Colonic mucosa (tissue), 4 donors: ENCODE data around the gene DIP2B. TPM values are rescaled to one million over a fixed set of nuclear protein-coding genes. Genes with fewer than 3 reads are reported as not detected.

Experiments
- DNase-seq: peaks from one replicate; pipeline ENCODE4 v3.0.0-alpha.2; 2020
- H3K27ac ChIP-seq: fragments of 200-600 bp; one replicate; pipeline ENCODE4 v1.8.0; 2021
- H3K27me3 ChIP-seq: fragments of 200-600 bp; one replicate; pipeline ENCODE4 v1.8.0; 2021
- H3K36me3 ChIP-seq: fragments of 200-600 bp; one replicate; pipeline ENCODE4 v1.8.0; 2021
- H3K4me1 ChIP-seq: fragments of 200-600 bp; one replicate; pipeline ENCODE4 v1.8.0; 2021; ENCODE audit warnings: mild to moderate bottlenecking
- H3K4me3 ChIP-seq: fragments of 200-600 bp; one replicate; pipeline ENCODE4 v1.8.0; 2021
- H3K9ac ChIP-seq, 2 donors: one replicate each; pipeline ENCODE4 v1.7.0; 2013; ENCODE audit warnings: control low read depth in 2 of 2, low read depth in 2 of 2, low read length in 2 of 2
- H3K9me3 ChIP-seq: fragments of 200-600 bp; one replicate; pipeline ENCODE4 v1.8.0; 2021
- intact Hi-C: fragments of 100-400 bp; cut with DNase I; formaldehyde crosslinking; loops from one replicate; pipeline ENCODE4 v1.14.1; 2022
- total RNA-seq, 2 donors: library from RNA; stranded (reverse); fragmentation: NEBNext Ultra II Directional in 1 of 2; extraction: Animal tissue kit (Norgen Biotek cat#: 25700) in 1 of 2; gene quantifications; one replicate each; pipeline ENCODE4 v1.2.1, GENCODE V29; 2021
- TF ChIP-seq, protein P1 (sequence below): fragments of 200-600 bp; IDR thresholded peaks from one replicate; pipeline ENCODE4 v1.8.0; 2022; ENCODE audit warnings: antibody characterized with exemption, mild to moderate bottlenecking
- donor health status: healthy.
- donor health status: DM: no; HTN: no; CAD: no.
- donor health status: DM: no; HTN: no; CAD: no.

The DIP2B gene
- total RNA-seq, 2 donors from 2014 or later = 34.3 to 36.8 TPM

- peak overlapping the region in 1 of 2 donors; percentile 51 for H3K9ac ChIP-seq
- TF ChIP-seq, protein P1, sequence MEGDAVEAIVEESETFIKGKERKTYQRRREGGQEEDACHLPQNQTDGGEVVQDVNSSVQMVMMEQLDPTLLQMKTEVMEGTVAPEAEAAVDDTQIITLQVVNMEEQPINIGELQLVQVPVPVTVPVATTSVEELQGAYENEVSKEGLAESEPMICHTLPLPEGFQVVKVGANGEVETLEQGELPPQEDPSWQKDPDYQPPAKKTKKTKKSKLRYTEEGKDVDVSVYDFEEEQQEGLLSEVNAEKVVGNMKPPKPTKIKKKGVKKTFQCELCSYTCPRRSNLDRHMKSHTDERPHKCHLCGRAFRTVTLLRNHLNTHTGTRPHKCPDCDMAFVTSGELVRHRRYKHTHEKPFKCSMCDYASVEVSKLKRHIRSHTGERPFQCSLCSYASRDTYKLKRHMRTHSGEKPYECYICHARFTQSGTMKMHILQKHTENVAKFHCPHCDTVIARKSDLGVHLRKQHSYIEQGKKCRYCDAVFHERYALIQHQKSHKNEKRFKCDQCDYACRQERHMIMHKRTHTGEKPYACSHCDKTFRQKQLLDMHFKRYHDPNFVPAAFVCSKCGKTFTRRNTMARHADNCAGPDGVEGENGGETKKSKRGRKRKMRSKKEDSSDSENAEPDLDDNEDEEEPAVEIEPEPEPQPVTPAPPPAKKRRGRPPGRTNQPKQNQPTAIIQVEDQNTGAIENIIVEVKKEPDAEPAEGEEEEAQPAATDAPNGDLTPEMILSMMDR = no peak
- no peaks in the 10 kb centered on the region for H3K27me3 ChIP-seq
- intact Hi-C loops = no loop called here
- H3K4me3 ChIP-seq = no peak overlapping the region
- no peaks in the 10 kb centered on the region for H3K4me1 ChIP-seq
- peak overlapping the region; percentile 84 for H3K27ac ChIP-seq
- DNase-seq = no peak
- no peaks in the 10 kb centered on the region for H3K9me3 ChIP-seq
- no peaks in the 10 kb centered on the region for H3K36me3 ChIP-seq
These were observed 274.1 kb downstream of the DIP2B start for GRCh38 chr12:50778663-50779590.

GRCh38 chr12:50780013-50780412, 275.2 kb downstream of the DIP2B start:
- Histone ChIP-seq H3K27me3 (no peaks in the 10 kb centered on the region), H3K27ac (no peak overlapping the region), H3K9me3 (no peaks in the 10 kb centered on the region), H3K4me3 (no peak overlapping the region), H3K36me3 (no peaks in the 10 kb centered on the region), H3K4me1 (no peaks in the 10 kb centered on the region), H3K9ac (no peak overlapping the region)
- no peak for DNase-seq
- intact Hi-C loops = no loop called here
- TF ChIP-seq, protein P1 = no peak

DNA sequence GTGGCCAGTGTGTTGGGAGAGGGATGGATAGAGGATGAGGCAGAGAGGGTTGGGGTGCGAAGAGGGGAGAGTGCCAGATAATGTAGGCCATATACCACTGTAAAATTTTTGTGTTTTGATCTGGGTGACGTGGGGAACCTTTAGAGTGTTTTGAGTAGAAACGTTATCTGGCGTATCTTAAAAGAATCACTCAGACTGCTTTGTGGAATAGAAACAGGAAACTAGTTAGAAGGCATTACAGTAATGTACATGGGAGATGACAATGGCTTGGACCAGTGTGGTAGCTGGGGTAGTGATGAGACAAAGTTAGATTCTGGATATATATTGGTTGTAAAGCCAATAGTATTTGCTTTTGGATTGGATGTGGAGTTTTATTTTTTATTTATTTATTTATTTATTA, 279.7 kb downstream of the DIP2B start:
- DNase-seq = no peak
- no peaks in the 10 kb centered on the region for H3K27me3 ChIP-seq
- TF ChIP-seq, protein P1 = no peak
- no peak overlapping the region for H3K9ac ChIP-seq
- no peaks in the 10 kb centered on the region for H3K4me1 ChIP-seq
- H3K36me3 ChIP-seq = no peaks in the 10 kb centered on the region
- H3K4me3 ChIP-seq = no peak overlapping the region
- H3K9me3 ChIP-seq = no peaks in the 10 kb centered on the region
- intact Hi-C loops = no loop called here
- H3K27ac ChIP-seq = no peak overlapping the region

DNA sequence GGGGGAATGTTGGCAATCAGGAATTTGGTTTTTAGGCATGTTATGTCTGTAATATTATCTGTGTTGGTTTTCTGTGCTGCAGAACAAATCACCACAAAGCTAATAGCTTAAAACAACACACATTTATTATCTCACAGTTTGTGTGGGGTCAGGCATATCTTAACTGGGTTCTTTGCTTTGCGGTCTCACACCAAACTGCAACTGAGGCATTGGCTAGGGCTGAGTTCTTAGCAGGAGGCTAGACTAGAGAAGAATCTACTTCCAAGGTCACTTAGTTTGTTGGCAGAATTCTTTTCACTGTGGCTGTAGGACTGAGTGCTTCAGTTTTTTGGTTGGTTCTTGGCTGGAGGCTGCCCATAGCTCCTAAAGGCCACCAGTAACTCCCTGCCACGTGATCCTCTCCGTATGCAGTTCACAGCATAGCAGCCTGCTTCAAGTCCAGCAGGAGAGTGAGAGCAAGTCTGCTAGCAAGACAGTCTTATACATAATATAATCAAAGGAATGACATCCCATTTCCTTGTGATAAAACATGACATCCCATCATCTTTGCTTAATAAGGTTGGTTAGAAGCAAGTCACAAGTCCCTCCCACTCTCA, 280.7 kb downstream of the DIP2B start:
- H3K9me3 ChIP-seq = no peaks in the 10 kb centered on the region
- H3K4me3 ChIP-seq = no peak overlapping the region
- no peak overlapping the region for H3K9ac ChIP-seq
- no peaks in the 10 kb centered on the region for H3K4me1 ChIP-seq
- intact Hi-C loops = no loop called here
- H3K36me3 ChIP-seq = no peaks in the 10 kb centered on the region
- no peak for DNase-seq
- H3K27ac ChIP-seq = no peak overlapping the region
- TF ChIP-seq, protein P1 = no peak
- H3K27me3 ChIP-seq = no peaks in the 10 kb centered on the region

DNA sequence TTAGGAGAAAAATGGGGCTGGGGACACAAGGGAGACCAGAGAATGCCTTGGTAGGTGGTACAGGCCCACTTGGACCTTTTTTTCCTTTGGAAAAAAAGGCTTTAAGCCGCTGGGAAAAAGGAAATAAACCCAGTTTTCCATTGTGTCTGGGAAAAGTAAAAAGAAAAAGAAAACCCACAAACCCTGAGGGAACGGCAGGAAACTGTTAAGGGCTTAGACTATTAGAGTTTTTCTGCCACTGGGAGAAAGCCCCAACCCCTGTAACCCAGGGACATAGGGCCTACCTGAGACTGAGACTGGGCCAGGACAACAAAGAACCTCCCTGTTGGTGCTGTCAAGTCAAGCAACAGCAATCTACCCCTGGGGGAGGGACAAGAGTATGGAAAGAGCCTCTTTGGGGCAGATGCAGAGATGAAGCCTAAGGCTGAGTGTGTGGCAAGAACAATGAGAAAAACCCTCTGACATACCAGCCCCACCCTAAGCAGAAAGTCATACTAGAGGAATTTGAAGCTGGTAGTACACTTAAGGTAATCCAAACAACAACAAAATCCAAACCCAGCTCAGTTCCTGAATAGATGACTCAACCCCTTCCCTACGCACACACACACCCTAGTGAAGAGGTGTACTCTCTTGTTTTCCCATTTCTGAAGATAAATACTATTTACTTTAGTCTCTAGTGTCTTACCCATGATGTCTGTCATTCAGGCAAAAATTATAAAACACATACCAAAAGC, 281.9 kb downstream of the DIP2B start:
- DNase-seq = no peak
- TF ChIP-seq, protein P1 = no peak
- no peaks in the 10 kb centered on the region for H3K9me3 ChIP-seq
- peak overlapping the region; percentile 26 for H3K27ac ChIP-seq
- intact Hi-C loops = no loop called here
- H3K27me3 ChIP-seq = no peaks in the 10 kb centered on the region
- H3K4me3 ChIP-seq = no peak overlapping the region
- H3K4me1 ChIP-seq = no peaks in the 10 kb centered on the region
- peak overlapping the region in 1 of 2 donors; percentile 55 for H3K9ac ChIP-seq
- H3K36me3 ChIP-seq = no peaks in the 10 kb centered on the region
